ENCODE measurements around the gene C19orf81. TPM values are rescaled to one million over a fixed set of nuclear protein-coding genes. Genes with fewer than 3 reads are reported as not detected.
"Not testable (repeated sequence)": the region's sequence is repeated elsewhere in the genome, so short reads cannot be mapped to it uniquely, and the experiment has no call there.

Gene C19orf81
- total and polyA plus RNA-seq, 9 of the 15 experiments (the other 6 are each of a cell fraction or from before 2014, with no cell fraction given) = 2.5 to 42.9 (median 33.0) TPM; not detected in 4

- H2AFZ ChIP-seq (ENCODE audit: low read depth, low read length); H3K4me2 ChIP-seq (ENCODE audit: insufficient read depth, low read length); intact Hi-C loops (cut with micrococcal nuclease); H3K9me1 ChIP-seq (ENCODE audit: control insufficient read depth, insufficient read depth, low read length); BruUV-seq (replicated peaks); in situ Hi-C loops (cut with MboI); CTCF ChIA-PET (ENCODE audit: low intra/inter-chr PET ratio); H4K20me1 ChIP-seq (replicated peaks; ENCODE audit: control insufficient read depth, insufficient read depth, low read length); H3K27ac ChIP-seq (ENCODE audit: extremely low read depth, low read depth, low read length); H3K4me1 ChIP-seq (replicated peaks in 1 of 2; ENCODE audit: control insufficient read depth in 2 of 2, insufficient read depth in 2 of 2, low read length in 2 of 2); H3K9ac ChIP-seq (ENCODE audit: insufficient read depth in 1 of 2, low read depth in 2 of 2, low read length in 2 of 2); FAIRE-seq; ATAC-seq; H3K36me3 ChIP-seq (ENCODE audit: control insufficient read depth, insufficient read depth, low read length); H3K9me3 ChIP-seq (replicated peaks; ENCODE audit: control insufficient read depth, insufficient read depth, low read depth, low read length); H3K27me3 ChIP-seq (ENCODE audit: control insufficient read depth in 2 of 2, insufficient read depth in 2 of 2, low read length in 2 of 2); DNase-seq (ENCODE audit: extremely low read depth in 1 of 4, low spot score in 3 of 4); H3K79me2 ChIP-seq (ENCODE audit: control insufficient read depth, insufficient read depth, low read length); H3K4me3 ChIP-seq; POLR2A ChIA-PET; TF ChIP-seq NR2C2 (CRISPR knock-in tag; IDR thresholded peaks at IDR 0.05); TOE1 (CRISPR knock-in tag; IDR thresholded peaks at IDR 0.05; ENCODE audit: borderline replicate concordance, low read depth): not testable (repeated sequence)
- peak; percentile 64; the same call in 1 of the 2 replicates for TF ChIP-seq CEBPB (tag; IDR thresholded peaks at IDR 0.05)
- 0 out of 2 replicates have a peak, but pooled peaks have one; percentile 17 for TF ChIP-seq NFE2 (IDR thresholded peaks at IDR 0.05; ENCODE audit: low read depth)
- TF ChIP-seq, protein P1, sequence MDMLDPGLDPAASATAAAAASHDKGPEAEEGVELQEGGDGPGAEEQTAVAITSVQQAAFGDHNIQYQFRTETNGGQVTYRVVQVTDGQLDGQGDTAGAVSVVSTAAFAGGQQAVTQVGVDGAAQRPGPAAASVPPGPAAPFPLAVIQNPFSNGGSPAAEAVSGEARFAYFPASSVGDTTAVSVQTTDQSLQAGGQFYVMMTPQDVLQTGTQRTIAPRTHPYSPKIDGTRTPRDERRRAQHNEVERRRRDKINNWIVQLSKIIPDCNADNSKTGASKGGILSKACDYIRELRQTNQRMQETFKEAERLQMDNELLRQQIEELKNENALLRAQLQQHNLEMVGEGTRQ (CRISPR knock-in tag; IDR thresholded peaks at IDR 0.05) = peak; percentile 52
- peak; percentile 47; the same call in 1 of the 2 replicates for TF ChIP-seq NR2C2 (tag; IDR thresholded peaks at IDR 0.05)
- TF ChIP-seq, protein P2, sequence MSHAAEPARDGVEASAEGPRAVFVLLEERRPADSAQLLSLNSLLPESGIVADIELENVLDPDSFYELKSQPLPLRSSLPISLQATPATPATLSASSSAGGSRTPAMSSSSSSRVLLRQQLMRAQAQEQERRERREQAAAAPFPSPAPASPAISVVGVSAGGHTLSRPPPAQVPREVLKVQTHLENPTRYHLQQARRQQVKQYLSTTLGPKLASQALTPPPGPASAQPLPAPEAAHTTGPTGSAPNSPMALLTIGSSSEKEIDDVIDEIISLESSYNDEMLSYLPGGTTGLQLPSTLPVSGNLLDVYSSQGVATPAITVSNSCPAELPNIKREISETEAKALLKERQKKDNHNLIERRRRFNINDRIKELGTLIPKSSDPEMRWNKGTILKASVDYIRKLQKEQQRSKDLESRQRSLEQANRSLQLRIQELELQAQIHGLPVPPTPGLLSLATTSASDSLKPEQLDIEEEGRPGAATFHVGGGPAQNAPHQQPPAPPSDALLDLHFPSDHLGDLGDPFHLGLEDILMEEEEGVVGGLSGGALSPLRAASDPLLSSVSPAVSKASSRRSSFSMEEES (CRISPR knock-in tag; IDR thresholded peaks at IDR 0.05) = peak; percentile 94
- TF ChIP-seq TOE1 (IDR thresholded peaks at IDR 0.05; ENCODE audit: borderline replicate concordance) = peak; percentile 84
- TF ChIP-seq RAD51 (IDR thresholded peaks at IDR 0.05; ENCODE audit: borderline replicate concordance, low read depth) = peak; percentile 87
- TF ChIP-seq CBFA2T2 (conservative IDR thresholded peaks at IDR 0.05) = peak; percentile 53
- peak; percentile 69; the same call in 1 of the 2 replicates for TF ChIP-seq ZNF384 (IDR thresholded peaks at IDR 0.05; ENCODE audit: low read depth, low read length)
- TF ChIP-seq CEBPG (CRISPR knock-in tag; IDR thresholded peaks at IDR 0.05) = 0 out of 2 replicates have a peak, but pooled peaks have one; percentile 16
- TF ChIP-seq CEBPG (tag; conservative IDR thresholded peaks at IDR 0.05 in 1 of 2, IDR thresholded peaks at IDR 0.05 in 1 of 2) = peak in 1 of 2 experiments; percentile 56; a peak in 2 of 4 replicates
- WGBS (ENCODE audit: insufficient coverage, low coverage, missing lambda C conversion rate) = 43% methylated on average over 7 of the region's 11 CpGs
These were observed 36.5 kb upstream of the C19orf81 start for GRCh38 chr19:50612504-50613404.

Data from K562 (cell line).